ENCODE measurements around the gene FBXO48. TPM values are rescaled to one million over a fixed set of nuclear protein-coding genes. Genes with fewer than 3 reads are reported as not detected.

Gene FBXO48
- total RNA-seq, 1 donor from 2014 or later = 1.7 TPM

- Mint-ChIP-seq H3K9me3 (no peaks in the 10 kb centered on the region), H3K36me3 (ENCODE audit: low read depth) (no peaks in the 10 kb centered on the region), H3K4me1 (no peaks in the 10 kb centered on the region), H3K4me3 (no peak overlapping the region), H3K27ac (ENCODE audit: unreplicated experiment) (no peak overlapping the region), H3K27me3 (ENCODE audit: low read depth) (peaks cover 15% of the 10 kb centered on the region)
- TF ChIP-seq CTCF (conservative IDR thresholded peaks at IDR 0.05) = no peak
- no peak for DNase-seq (ENCODE audit: low read depth, low spot score)
Measured at GRCh38 chr2:68441994-68442322, 25.1 kb downstream of the FBXO48 start.

GRCh38 chr2:68441179-68441993 lies 25.7 kb downstream of the FBXO48 start:
- TF ChIP-seq CTCF (conservative IDR thresholded peaks at IDR 0.05) = peak; percentile 94
- Mint-ChIP-seq H3K27ac (ENCODE audit: unreplicated experiment) (no peak overlapping the region), H3K4me3 (no peak overlapping the region), H3K36me3 (ENCODE audit: low read depth) (no peaks in the 10 kb centered on the region), H3K27me3 (ENCODE audit: low read depth) (peaks cover 14% of the 10 kb centered on the region), H3K9me3 (no peaks in the 10 kb centered on the region), H3K4me1 (no peaks in the 10 kb centered on the region)
- peak; percentile 88 for DNase-seq (ENCODE audit: low read depth, low spot score)

GRCh38 chr2:68438455-68439303 lies 28.4 kb downstream of the FBXO48 start:
- no peak overlapping the region for H3K27ac Mint-ChIP-seq (ENCODE audit: unreplicated experiment)
- no peaks in the 10 kb centered on the region for H3K4me1 Mint-ChIP-seq
- TF ChIP-seq CTCF (conservative IDR thresholded peaks at IDR 0.05) = no peak
- no peaks in the 10 kb centered on the region for H3K36me3 Mint-ChIP-seq (ENCODE audit: low read depth)
- DNase-seq (ENCODE audit: low read depth, low spot score) = no peak
- no peaks in the 10 kb centered on the region for H3K9me3 Mint-ChIP-seq
- no peak overlapping the region for H3K4me3 Mint-ChIP-seq
- peaks cover 10% of the 10 kb centered on the region for H3K27me3 Mint-ChIP-seq (ENCODE audit: low read depth)

- no peak overlapping the region for H3K4me3 Mint-ChIP-seq
- TF ChIP-seq CTCF (conservative IDR thresholded peaks at IDR 0.05) = no peak
- no peak overlapping the region for H3K27ac Mint-ChIP-seq (ENCODE audit: unreplicated experiment)
- peaks cover 3% of the 10 kb centered on the region for H3K27me3 Mint-ChIP-seq (ENCODE audit: low read depth)
- H3K4me1 Mint-ChIP-seq = no peaks in the 10 kb centered on the region
- H3K9me3 Mint-ChIP-seq = no peaks in the 10 kb centered on the region
- no peaks in the 10 kb centered on the region for H3K36me3 Mint-ChIP-seq (ENCODE audit: low read depth)
- DNase-seq (ENCODE audit: low read depth, low spot score) = no peak
Measured at GRCh38 chr2:68436270-68436669, 30.8 kb downstream of the FBXO48 start.

- H3K9me3 Mint-ChIP-seq = no peaks in the 10 kb centered on the region
- no peak for TF ChIP-seq CTCF (conservative IDR thresholded peaks at IDR 0.05)
- H3K4me1 Mint-ChIP-seq = no peaks in the 10 kb centered on the region
- DNase-seq (ENCODE audit: low read depth, low spot score) = no peak
- H3K36me3 Mint-ChIP-seq (ENCODE audit: low read depth) = no peaks in the 10 kb centered on the region
- no peak overlapping the region for H3K27ac Mint-ChIP-seq (ENCODE audit: unreplicated experiment)
- peaks cover 3% of the 10 kb centered on the region for H3K27me3 Mint-ChIP-seq (ENCODE audit: low read depth)
- H3K4me3 Mint-ChIP-seq = no peak overlapping the region
Measured at GRCh38 chr2:68435615-68436014, 31.5 kb downstream of the FBXO48 start.
